ENCODE results near the gene MAGOHB.

MAGOHB gene

GRCh38 chr12:10620078-10620779, 6.8 kb upstream of the MAGOHB start:
- H3K4me3 ChIP-seq (ENCODE audit: low read length): no peak overlapping the region
- TF ChIP-seq EZH2phosphoT487 (IDR thresholded peaks at IDR 0.05; ENCODE audit: low read depth): no peak
- TF ChIP-seq, protein P1, sequence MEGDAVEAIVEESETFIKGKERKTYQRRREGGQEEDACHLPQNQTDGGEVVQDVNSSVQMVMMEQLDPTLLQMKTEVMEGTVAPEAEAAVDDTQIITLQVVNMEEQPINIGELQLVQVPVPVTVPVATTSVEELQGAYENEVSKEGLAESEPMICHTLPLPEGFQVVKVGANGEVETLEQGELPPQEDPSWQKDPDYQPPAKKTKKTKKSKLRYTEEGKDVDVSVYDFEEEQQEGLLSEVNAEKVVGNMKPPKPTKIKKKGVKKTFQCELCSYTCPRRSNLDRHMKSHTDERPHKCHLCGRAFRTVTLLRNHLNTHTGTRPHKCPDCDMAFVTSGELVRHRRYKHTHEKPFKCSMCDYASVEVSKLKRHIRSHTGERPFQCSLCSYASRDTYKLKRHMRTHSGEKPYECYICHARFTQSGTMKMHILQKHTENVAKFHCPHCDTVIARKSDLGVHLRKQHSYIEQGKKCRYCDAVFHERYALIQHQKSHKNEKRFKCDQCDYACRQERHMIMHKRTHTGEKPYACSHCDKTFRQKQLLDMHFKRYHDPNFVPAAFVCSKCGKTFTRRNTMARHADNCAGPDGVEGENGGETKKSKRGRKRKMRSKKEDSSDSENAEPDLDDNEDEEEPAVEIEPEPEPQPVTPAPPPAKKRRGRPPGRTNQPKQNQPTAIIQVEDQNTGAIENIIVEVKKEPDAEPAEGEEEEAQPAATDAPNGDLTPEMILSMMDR (IDR thresholded peaks at IDR 0.05; ENCODE audit: low read depth, low read length): no peak
- no peaks in the 10 kb centered on the region for H3K9me3 ChIP-seq (ENCODE audit: insufficient read depth, low read length)
- no peak overlapping the region for H2AFZ ChIP-seq (ENCODE audit: low read depth, low read length)
- no peak overlapping the region for H3K4me2 ChIP-seq (ENCODE audit: low read length)
- H3K36me3 ChIP-seq (replicated peaks; ENCODE audit: low read depth, low read length): no peaks in the 10 kb centered on the region
- H4K20me1 ChIP-seq (ENCODE audit: insufficient read depth, low read length): no peaks in the 10 kb centered on the region
- H3K27ac ChIP-seq (ENCODE audit: low read length): no peak overlapping the region
- no peak overlapping the region for H3K9ac ChIP-seq (ENCODE audit: low read length)
- no peaks in the 10 kb centered on the region for H3K4me1 ChIP-seq (ENCODE audit: low read length)
- no peaks in the 10 kb centered on the region for H3K79me2 ChIP-seq (ENCODE audit: low read length)
- H3K27me3 ChIP-seq (ENCODE audit: low read depth, low read length): peaks cover 39% of the 10 kb centered on the region

- Histone ChIP-seq H3K4me3 (ENCODE audit: low read length) (no peak overlapping the region), H2AFZ (ENCODE audit: low read depth, low read length) (no peak overlapping the region), H3K4me1 (ENCODE audit: low read length) (peaks cover 3% of the 10 kb centered on the region; the same call in 1 of the 2 replicates), H3K36me3 (replicated peaks; ENCODE audit: low read depth, low read length) (no peaks in the 10 kb centered on the region), H3K27me3 (ENCODE audit: low read depth, low read length) (peaks cover 39% of the 10 kb centered on the region), H3K27ac (ENCODE audit: low read length) (no peak overlapping the region), H3K9ac (ENCODE audit: low read length) (no peak overlapping the region), H3K9me3 (ENCODE audit: insufficient read depth, low read length) (no peaks in the 10 kb centered on the region), H3K79me2 (ENCODE audit: low read length) (no peaks in the 10 kb centered on the region; the same call in 1 of the 2 replicates), H4K20me1 (ENCODE audit: insufficient read depth, low read length) (no peaks in the 10 kb centered on the region), H3K4me2 (ENCODE audit: low read length) (no peak overlapping the region)
- TF ChIP-seq EZH2phosphoT487 (IDR thresholded peaks at IDR 0.05; ENCODE audit: low read depth): no peak
- TF ChIP-seq, protein P1 (IDR thresholded peaks at IDR 0.05; ENCODE audit: low read depth, low read length): no peak
Observed at GRCh38 chr12:10618338-10618987, 5.1 kb upstream of the MAGOHB start.

DNA sequence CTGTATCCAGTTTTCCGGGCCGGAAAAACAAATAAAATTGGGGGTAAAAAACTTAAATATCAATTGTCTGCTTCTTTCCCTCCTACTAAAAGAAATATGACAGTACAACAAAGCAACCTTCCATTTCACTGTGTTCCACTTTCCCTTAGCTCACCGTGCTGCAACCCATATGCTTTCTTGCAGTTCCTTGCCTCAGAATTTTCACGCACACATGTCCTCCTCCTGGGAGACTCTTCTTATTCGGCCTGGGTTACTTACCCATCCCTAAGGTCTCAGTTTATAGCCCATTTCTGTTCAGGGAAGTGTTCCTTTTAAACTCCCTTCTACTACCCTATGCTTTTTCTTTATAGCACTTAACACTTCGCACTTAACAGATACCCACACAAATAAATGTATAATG, 4.5 kb upstream of the MAGOHB start:
- H3K9ac ChIP-seq (ENCODE audit: low read length): no peak overlapping the region
- peaks cover 38% of the 10 kb centered on the region for H3K27me3 ChIP-seq (ENCODE audit: low read depth, low read length)
- no peaks in the 10 kb centered on the region for H4K20me1 ChIP-seq (ENCODE audit: insufficient read depth, low read length)
- H3K4me1 ChIP-seq (ENCODE audit: low read length): peaks cover 3% of the 10 kb centered on the region; the same call in 1 of the 2 replicates
- no peak overlapping the region for H2AFZ ChIP-seq (ENCODE audit: low read depth, low read length)
- H3K36me3 ChIP-seq (replicated peaks; ENCODE audit: low read depth, low read length): no peaks in the 10 kb centered on the region
- H3K4me2 ChIP-seq (ENCODE audit: low read length): no peak overlapping the region
- H3K79me2 ChIP-seq (ENCODE audit: low read length): peaks cover 6% of the 10 kb centered on the region
- H3K27ac ChIP-seq (ENCODE audit: low read length): no peak overlapping the region
- TF ChIP-seq, protein P1 (IDR thresholded peaks at IDR 0.05; ENCODE audit: low read depth, low read length): no peak
- no peak for TF ChIP-seq EZH2phosphoT487 (IDR thresholded peaks at IDR 0.05; ENCODE audit: low read depth)
- H3K9me3 ChIP-seq (ENCODE audit: insufficient read depth, low read length): no peaks in the 10 kb centered on the region
- no peak overlapping the region for H3K4me3 ChIP-seq (ENCODE audit: low read length)

- Histone ChIP-seq H4K20me1 (ENCODE audit: insufficient read depth, low read length) (no peaks in the 10 kb centered on the region), H2AFZ (ENCODE audit: low read depth, low read length) (no peak overlapping the region), H3K27me3 (ENCODE audit: low read depth, low read length) (peaks cover 25% of the 10 kb centered on the region), H3K79me2 (ENCODE audit: low read length) (peaks cover 28% of the 10 kb centered on the region), H3K9me3 (ENCODE audit: insufficient read depth, low read length) (no peaks in the 10 kb centered on the region), H3K27ac (ENCODE audit: low read length) (no peak overlapping the region), H3K36me3 (replicated peaks; ENCODE audit: low read depth, low read length) (peaks cover 4% of the 10 kb centered on the region), H3K4me1 (ENCODE audit: low read length) (peaks cover 13% of the 10 kb centered on the region), H3K4me2 (ENCODE audit: low read length) (no peak overlapping the region), H3K9ac (ENCODE audit: low read length) (no peak overlapping the region), H3K4me3 (ENCODE audit: low read length) (no peak overlapping the region)
- TF ChIP-seq, protein P1 (IDR thresholded peaks at IDR 0.05; ENCODE audit: low read depth, low read length): no peak
- no peak for TF ChIP-seq EZH2phosphoT487 (IDR thresholded peaks at IDR 0.05; ENCODE audit: low read depth)
Observed at GRCh38 chr12:10615532-10615931, 2.1 kb upstream of the MAGOHB start.
